SH-SY5Y (cell line): ENCODE measurements around the gene PLCH1.

Source experiments
- GATA2 ChIP-seq: IDR thresholded peaks from 2 replicates; pipeline ENCODE4 v1.6.1; 2011; ENCODE audit warnings: mild to moderate bottlenecking, low read depth, low read length
- GATA3 ChIP-seq: IDR thresholded peaks from 2 replicates; pipeline ENCODE4 v1.6.1; 2011; ENCODE audit warnings: low read depth, mild to moderate bottlenecking, low read length, moderate library complexity

DNA sequence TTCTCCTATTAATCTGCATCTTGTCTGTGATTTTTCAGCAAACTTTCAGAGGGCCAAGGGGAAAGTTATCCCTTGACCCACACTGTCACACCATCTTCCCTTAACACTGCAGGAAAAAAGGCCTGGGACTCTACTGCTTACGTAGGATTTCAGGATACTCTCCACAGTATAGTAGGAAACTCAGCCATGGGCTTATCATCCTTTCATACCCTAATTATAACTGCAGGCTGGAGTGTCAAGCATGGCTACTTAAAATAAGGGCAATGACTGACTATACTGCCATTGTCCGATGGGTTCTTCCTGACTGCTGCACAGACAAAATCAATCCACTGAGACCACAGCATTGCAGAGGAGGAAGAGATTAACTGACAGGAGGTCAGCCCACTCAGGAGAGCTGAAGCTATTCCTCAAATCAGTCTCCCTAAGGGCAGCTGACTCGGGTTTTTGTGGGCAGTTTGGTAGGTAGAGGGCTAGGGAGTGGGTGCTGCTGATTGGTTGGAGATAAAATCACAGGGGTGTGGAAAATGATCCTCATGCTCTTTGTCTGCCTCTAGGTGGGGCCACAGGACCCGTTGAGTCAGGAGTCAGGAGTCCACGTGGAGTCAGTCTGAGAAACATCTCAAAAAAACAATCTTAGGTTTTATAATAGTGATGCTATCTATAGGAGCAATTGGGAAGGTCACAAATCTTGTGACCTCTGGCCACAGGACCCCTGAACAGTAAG lies 333.2 kb downstream of the PLCH1 start:
- peak; percentile 22; the same call in 1 of the 2 replicates for TF ChIP-seq GATA2
- TF ChIP-seq GATA3: no peak
